HG03045 (cell line): ENCODE data around the gene HES5.
"Not testable (repeated sequence)": the region's sequence is repeated elsewhere in the genome, so short reads cannot be mapped to it uniquely, and the experiment has no call there.

Experiments
- ATAC-seq: cut with Tn5 transposase; IDR thresholded peaks from one replicate; pipeline ENCODE4 v1.9.1; 2021; ENCODE audit warnings: mild to moderate bottlenecking, moderate library complexity; ENCODE audit not compliant: unreplicated experiment

HES5 gene

DNA sequence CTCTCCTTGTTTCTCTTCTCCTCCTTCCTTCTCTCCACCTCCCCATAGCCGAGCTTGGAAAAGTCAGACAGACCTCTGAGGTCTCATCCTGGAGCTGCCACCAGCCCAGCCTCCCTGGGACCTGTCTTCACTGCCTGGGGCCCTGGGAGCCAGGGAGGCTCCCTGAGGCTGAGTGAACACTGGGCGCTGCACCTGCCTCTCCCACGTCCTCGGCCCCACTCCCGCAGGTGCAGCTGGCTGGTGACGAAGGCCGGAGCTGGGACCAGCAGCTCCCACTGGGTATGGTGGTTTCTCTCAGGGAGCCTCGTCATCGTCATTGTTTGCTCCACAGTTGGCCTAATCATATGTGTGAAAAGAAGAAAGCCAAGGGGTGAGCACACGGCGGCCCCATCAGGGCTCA is 31.4 kb upstream of the HES5 start:
- no peak for ATAC-seq

DNA sequence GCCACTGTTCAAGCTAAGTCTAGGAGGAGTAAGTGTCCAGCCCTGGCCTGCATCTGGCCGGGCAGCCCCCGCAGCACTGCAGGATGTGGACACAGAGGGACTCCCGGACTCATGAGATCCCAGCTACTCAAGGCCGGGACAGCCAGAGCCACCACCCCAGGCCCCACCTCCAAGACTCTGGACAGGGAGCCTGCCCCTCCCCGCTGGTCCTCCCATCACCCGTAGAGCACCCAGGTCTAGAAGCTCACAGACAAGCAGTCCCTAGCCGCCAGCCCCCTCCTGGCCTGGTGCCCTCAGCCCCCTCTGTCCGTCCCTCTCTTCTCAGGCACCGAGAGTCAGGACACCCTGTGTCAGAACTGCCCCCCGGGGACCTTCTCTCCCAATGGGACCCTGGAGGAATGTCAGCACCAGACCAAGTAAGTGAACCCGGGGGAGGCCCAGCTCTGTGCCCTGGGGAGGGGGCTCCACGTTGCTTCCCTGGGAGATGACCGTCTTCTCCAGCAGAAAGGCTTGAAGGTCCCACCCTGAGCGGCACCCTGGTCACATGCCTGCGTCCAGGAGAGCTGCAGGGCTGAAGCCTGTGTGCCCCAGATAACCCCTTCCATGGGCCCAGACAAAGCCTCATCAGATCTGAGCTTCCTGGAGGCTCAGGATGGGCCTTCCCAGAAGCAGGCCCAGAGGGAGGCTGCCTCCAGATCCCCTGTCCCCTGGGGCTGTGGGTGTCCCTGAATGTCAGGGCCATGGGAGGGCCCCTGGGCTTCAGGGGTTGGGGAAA is 30.4 kb upstream of the HES5 start:
- no peak for ATAC-seq

DNA sequence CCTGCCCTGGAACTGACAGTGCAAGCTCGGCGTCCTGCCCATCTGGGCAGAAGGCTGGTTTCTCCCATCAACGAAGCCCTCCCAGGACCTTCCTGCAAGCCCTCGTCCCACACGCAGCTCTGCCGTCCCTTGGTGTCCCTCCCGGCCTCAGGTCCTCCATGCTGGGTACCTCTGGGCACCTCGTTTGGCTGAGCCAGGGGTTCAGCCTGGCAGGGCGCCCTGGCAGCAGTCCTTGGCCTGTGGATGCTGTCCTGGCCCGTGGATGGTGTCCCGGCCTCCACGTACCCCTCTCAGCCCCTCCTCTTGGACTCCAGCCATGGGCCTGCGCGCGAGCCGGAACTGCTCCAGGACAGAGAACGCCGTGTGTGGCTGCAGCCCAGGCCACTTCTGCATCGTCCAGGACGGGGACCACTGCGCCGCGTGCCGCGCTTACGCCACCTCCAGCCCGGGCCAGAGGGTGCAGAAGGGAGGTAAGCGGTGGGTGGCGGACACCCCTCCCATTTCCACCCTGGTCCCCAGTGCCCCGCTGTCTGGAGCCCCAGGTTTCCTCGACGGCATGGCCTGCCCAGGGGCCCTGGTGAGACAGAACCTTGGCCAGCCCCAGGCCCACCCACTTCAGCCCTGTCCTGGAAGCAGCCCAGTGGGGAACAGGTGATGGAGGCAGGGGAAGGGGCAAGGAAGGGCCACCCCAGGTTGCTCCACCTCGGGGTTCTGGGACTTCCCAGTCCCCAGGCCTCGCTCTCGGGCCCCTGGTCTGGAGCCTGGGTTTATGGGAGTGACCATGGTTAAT is 29.6 kb upstream of the HES5 start:
- no peak for ATAC-seq

DNA sequence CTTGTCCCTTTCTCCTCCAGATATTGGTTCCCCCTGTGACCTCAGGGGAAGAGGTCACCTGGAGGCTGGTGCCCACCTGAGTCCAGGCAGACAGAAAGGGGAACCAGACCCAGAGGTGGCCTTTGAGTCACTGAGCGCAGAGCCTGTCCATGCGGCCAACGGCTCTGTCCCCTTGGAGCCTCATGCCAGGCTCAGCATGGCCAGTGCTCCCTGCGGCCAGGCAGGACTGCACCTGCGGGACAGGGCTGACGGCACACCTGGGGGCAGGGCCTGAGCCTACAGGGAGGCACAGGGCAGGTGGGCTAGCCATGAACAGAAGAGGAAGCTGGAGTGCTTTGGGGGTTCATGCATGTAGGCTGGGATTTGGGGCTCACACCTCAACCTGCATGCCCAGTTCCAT is 28.8 kb upstream of the HES5 start:
- ATAC-seq, result no peak

DNA sequence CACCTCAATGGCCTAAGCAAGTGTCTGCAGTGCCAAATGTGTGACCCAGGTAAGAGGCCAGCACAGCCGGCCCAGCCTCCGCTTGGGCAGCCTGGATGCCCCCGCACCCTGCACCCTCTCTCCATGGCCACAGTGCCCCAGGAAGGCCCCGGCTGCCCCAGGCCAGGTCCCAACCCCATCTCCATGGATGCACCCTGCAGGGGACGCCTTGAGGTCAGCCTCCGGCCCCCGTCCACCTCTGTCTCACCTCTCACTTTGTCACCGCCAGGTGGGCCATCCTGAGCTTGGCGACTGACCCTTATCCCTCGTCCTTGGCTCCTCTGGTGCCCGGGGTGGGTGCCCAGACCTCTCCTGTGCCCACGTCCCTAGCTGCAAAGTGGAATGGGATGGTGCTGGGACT is 28.4 kb upstream of the HES5 start:
- ATAC-seq, result no peak

DNA sequence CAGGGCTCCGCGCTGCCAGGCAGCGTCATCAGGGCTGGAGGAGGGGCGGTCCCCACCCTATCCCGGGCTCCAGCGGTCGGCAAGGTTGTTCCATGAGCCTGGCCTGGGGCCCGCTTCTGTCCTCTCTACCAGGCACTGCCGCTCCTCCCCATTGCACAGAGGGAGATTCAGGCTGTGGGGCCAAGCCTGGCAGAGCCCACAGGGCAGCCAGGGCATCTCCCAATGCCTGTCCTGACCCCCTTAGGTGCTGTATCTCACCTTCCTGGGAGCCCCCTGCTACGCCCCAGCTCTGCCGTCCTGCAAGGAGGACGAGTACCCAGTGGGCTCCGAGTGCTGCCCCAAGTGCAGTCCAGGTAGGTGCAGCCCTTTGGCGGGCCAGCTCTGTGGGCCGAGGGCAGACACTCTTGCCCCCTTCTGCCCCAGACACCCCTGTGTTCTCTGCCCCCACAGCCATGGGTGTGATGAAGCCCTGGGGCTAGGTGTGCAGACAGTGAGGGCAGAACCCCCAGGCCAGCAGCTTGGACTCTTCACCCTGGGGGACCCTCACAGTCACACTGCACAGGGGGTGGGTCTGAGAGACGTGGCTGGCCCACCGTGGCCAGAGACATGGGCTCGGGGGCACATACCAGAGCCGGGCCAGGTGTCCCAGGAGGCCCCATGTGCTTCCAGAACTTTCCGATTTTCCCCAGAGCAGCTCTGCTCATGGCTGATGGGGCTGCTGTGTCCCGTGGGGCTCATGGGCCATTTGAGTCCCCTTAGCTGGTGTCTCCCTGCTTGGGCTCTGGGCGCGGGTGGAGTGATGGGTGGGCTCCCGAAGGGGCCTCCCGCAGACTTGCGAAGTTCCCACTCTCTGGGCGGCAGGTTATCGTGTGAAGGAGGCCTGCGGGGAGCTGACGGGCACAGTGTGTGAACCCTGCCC is 27.7 kb upstream of the HES5 start:
- ATAC-seq, result no peak

DNA sequence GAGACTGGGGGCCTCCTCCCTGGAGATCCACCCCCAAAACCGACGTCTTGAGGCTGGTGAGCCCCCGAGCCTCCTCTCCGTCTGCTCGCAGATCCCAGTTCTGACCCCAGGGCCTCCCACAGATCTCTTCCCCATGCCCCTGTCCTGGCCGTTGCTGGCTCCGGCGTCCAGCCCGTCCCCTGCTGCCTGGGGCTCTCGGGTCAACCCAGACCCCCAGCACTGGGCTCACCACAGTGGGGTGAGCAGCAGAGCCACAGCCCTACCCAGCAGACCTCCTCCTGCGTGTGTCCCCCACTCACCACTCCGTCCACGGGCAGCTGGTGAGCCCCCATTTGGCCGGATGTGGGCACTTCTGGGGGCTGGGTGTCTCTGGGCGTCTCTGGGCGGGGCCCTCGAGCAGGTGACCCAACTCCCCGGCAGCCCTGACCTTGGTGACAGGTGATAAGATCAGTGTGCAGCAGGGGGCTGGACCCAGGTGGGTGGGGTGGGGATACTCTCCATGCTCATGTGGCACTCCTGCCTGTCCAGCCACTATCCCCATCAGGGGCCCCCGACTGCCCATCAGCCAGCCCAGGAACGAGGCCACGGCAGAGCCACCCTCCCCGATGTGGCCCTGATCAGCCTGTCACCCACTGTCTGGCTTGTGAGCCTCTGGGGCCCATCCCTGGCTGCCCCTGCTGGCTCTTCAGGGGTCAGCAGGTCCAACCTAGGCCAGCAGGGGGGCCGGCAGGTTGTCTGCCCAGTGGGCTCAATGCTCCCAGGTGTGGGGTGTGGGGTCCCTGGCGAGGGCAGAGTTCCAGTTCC is 26.8 kb upstream of the HES5 start:
- no peak for ATAC-seq

DNA sequence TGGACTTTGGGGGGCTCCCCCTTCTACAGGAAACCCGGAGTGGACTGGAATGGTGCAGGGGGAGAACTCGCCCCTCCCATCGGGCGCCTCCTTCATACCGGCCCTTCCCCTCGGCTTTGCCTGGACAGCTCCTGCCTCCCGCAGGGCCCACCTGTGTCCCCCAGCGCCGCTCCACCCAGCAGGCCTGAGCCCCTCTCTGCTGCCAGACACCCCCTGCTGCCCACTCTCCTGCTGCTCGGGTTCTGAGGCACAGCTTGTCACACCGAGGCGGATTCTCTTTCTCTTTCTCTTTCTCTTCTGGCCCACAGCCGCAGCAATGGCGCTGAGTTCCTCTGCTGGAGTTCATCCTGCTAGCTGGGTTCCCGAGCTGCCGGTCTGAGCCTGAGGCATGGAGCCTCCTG is 26.2 kb upstream of the HES5 start, which contains the start of gene TNFRSF14:
TSS of gene TNFRSF14 (plus strand) at position 95 of the 401 bp plus-strand sequence. CDS start at position 389, 294 bp downstream.
- no peak for ATAC-seq

DNA sequence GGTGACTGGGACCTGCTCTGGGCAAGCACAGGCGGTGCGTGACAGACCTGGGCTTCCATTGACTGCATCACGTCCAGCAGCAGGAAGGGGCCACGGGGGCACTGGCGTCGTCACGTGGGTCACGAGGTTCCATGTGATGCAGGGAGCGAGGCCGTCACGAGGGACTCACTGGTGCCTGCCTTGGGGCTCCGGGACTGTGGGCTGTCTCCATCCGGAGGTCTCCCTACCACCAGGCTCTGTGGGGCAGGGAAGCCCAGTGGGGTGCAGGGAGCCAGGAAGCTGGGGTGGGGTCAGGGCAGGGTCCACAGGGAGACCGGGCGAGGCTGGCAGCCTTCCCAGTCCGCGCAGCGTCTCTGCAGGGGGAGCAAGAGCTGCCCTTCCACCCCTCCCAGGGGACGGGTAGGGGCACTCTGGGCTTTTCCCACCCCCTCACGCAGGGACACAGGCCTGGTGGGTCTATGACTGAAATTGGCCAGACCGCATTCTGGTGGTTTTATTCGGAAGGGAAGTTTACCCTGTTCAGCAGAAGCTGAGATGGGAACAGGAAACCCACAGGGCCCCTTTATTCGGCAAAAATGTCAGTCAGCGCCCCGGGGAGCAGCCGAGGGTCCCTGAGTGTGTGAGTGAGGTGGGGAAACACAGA is 25.7 kb upstream of the HES5 start:
- ATAC-seq, result no peak

DNA sequence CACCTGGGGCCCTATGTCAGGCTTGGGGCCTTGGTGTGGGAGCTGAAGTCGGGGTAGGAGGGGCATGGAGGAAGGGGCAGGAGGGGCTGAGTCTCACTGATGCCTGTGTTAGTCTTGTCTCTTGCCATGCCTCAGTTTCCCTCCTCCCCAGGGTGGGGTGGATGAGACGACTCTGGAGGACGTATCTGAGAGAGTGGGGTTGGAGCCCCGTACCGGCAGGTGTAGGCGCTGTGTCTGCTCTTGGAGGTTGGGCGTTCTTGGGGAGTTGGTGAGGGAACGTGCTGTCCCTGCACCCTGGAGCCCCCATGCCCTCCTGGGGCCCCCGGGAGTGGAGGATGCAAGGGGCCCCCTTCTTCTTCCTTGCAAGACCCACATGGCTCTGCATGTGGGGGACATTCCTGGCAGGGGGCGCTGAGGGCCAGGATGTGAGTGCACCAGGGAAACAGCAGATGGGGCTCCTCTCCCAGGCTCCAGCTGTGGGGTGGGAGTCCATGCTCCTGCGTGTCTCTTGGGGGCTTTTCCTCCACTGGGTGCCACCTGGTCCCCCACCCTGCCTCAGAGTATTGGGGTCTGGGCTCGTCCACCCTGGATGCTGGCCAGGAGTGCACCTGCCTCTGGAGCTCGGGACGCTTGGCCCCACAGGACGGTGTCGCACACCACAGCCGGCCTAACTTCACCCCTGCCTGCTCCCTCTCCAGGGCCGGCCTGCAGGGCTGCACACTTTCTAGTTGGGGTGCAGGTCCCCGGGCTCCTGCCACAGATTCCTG is 24.7 kb upstream of the HES5 start:
- ATAC-seq, result no peak

DNA sequence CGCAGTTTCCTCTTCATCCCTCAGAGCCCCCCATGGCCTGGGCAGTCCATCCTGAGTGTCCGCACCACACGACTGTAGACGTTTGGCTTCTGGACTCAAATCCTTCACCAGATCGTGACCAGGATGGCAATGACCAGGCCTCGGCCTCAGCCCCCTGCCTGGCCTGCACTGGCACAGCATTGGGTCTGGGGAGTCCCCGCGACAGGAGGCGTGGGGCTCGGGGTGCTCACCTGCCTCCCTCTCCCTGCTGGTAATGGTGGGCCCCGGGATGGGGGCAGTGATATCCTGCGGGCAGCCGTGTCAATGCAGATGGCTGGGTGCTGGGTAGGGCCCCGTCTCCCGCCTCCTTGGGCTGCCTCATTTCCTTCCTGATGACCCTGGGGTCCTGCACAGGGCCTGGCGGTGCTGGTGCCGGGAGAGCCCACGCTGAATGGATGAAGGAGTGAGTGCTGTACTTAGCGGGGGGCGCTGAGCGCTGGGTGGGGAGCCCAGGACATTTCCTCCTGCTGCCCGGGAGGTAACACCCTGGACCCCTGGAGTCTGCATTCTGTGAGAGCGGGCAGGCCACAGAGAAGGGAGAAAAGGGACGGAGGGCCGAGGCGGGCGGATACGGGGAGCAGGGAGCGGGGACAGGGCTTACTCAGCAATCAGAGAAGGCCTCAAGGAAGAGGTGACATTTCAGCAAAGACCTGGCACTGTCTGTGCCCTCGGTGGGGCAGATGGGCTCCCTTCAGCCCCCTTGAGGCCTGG is 24.0 kb upstream of the HES5 start:
- ATAC-seq, result no peak

DNA sequence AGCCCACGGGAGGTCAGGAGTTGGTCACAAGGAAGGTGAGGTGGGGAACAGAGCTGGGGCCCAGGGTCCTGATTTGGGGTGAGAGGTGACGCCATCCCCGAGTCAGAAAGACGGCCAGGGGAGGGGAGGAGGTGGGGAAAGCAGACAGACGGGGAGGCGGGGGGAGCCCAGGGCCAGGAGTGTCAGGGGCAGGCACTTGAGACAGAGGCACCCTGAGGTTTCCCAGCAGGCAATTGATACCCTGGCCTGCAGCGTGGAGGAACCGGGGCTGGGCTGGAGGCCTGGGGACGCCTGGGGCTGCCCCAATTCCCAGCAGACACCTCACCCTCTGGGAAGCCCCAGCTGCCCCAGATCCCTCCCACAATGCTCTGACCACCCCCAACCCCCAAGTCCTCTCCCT is 23.0 kb upstream of the HES5 start:
- not testable (repeated sequence) for ATAC-seq

DNA sequence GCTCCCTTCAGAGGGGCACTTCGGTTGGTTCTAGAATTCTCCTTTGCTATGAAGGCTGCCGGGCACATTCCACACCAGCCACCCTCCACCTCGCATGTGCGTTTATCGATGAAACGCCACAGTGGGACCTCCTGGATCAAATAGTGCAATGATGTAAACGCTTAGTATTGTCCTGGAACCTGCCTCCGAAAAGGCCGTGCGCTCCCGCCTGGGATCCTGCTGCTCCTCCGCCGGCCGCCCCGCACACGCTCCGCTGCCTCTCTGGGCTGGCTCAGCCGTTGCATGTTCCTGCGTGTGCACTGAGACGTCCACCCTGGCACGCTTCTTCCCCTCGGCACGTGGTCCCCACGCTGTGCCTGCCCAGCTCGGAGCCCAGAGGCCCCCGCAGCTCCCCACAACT is 22.1 kb upstream of the HES5 start:
- ATAC-seq, result no peak

DNA sequence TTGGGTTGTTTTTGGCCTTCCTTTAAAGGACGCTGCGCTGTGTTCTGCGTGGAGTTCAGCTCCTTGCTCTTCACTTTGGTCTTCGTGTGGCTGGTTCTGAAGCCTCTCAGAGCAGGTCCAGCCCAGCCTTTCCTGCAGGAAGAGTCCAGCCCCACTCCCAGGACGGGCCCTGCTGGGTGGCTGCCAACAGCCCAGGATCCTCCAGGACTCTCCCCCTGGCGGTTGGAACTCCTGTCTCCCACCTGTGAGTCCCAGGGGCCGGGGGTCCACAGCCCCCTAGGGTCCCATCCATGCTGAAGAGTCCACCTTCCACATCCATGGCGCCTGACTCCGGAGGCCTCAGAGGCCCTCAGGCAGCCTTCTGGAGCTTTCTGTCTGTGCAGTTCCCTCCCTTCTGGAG is 21.5 kb upstream of the HES5 start:
- not testable (repeated sequence) for ATAC-seq

DNA sequence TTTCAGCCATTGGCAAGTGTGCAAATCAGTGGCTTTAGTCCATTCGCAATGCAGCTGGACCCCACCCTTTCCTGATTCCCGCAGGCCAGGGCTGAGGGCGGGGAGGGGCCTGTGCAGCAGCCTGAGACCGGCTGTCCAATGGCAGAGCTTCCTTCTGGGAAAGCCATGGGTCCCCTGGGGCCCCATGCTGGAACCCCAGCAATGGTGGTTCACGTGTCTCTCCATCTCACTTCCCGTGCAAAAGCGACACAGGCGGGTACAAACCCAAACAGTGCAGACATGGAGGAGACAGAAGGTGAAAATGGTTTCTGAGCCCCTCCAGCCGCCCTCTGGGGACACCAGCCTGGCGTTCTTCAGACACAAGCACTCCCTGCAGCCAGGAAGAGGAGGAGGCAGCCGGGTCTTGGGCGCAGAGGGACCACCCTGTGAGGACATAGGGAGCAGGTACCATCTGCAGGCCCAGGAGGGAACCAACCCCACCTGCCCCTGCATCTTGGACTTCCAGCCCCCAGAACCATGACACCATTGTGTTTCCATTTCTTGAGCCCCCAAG is 20.3 kb upstream of the HES5 start:
- ATAC-seq, result not testable (repeated sequence)

DNA sequence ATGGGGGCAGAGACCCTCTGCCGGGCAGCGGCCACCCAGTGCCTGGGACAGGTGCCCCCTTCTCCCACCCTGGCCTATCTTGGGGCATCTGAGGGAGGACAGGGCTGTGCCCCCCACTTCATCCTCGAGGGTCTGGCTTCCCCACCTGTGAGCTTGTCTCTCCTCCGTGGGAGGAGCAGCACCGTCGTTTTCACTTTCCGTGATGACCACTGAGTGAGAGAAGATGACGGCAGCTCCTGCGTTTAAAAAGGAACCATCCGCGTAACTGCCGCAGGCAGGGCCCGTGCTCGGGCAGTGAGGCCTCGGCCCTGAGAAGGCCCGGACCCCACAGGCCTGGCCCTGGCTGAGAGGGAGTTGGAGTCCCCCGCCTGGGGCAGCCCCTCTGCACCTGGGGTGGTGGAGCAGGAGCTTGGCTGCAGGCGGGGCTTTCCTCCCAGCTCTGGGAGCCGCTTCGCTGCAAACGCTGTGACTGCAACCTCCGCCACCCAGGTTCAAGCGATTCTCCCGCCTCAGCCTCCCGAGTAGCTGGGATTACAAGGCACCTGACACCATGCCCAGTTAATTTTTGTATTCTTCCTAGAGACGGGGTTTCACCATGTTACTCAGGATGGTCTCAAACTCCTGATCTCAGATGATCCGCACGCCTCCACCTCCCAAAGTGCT is 19.4 kb upstream of the HES5 start:
- not testable (repeated sequence) for ATAC-seq

DNA sequence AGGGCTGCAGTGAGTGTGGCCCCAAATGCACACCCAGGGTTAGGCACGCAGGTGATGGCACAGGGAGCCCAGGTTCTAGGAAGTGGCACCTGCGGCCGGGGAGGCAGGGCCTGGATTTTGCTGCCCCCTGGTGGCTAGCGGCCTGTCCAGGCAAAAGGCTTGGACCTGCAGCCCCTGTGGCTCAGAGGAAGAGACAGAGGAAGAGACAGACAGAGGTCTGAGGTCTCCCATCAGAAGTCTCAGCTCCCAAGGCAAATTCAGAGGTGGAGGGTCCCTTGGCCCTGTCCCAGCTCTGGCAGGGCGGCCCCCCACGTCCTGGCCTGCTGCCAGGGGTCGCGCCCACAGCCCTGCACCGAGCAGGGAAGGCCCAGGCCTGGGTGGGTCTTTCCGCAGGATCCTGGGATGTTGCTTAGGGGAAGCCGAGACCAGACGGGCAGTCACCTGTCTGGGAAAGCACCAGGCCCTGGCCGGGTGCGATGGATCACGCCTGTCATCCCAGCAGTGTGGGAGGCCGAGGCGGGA is 18.1 kb upstream of the HES5 start:
- peak; percentile 15 for ATAC-seq
